Measurements from ENCODE around the gene OLA1.

Gene OLA1

GRCh38 chr2:174035981-174036742 is 212.2 kb downstream of the OLA1 start:
- TF ChIP-seq, protein P1, sequence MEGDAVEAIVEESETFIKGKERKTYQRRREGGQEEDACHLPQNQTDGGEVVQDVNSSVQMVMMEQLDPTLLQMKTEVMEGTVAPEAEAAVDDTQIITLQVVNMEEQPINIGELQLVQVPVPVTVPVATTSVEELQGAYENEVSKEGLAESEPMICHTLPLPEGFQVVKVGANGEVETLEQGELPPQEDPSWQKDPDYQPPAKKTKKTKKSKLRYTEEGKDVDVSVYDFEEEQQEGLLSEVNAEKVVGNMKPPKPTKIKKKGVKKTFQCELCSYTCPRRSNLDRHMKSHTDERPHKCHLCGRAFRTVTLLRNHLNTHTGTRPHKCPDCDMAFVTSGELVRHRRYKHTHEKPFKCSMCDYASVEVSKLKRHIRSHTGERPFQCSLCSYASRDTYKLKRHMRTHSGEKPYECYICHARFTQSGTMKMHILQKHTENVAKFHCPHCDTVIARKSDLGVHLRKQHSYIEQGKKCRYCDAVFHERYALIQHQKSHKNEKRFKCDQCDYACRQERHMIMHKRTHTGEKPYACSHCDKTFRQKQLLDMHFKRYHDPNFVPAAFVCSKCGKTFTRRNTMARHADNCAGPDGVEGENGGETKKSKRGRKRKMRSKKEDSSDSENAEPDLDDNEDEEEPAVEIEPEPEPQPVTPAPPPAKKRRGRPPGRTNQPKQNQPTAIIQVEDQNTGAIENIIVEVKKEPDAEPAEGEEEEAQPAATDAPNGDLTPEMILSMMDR (IDR thresholded peaks at IDR 0.05): no peak
- Histone ChIP-seq H3K36me3 (ENCODE audit: control insufficient read depth, insufficient read depth, low read length) (no peaks in the 10 kb centered on the region), H3K4me1 (no peaks in the 10 kb centered on the region), H3K27ac (no peak overlapping the region), H3K9me3 (ENCODE audit: control insufficient read depth, low read length) (no peaks in the 10 kb centered on the region), H3K79me2 (no peaks in the 10 kb centered on the region), H2AFZ (no peak overlapping the region), H3K27me3 (ENCODE audit: control insufficient read depth, insufficient read depth, low read length) (no peaks in the 10 kb centered on the region), H3K4me2 (ENCODE audit: low read length) (no peak overlapping the region), H3K4me3 (ENCODE audit: low read depth, low read length) (no peak overlapping the region), H3K9ac (no peak overlapping the region)

DNA sequence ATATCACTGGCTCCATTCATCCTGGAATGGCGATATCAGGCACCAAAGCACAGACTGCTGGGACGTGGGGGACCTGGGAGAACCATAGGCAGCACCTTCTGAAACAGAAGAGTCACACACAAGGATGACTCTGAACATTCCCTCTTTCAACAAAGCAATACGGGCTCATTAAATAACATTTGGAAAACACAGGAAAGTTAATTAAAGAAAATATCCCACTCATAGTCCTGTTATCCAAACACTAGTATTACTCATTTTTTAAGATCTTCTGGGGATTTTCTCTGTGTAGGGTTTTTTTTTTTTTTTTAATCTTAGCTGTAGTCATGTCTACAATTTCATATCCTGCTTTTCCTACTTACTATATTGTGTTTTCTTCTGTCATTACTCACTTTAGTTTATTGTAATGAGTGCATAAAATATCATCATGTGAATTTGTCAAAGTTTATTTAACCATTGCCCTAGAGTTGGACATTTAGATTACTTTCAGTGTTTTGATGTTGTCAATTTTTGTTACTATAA is 213.2 kb downstream of the OLA1 start:
- no peaks in the 10 kb centered on the region for H3K9me3 ChIP-seq (ENCODE audit: control insufficient read depth, low read length)
- H3K27me3 ChIP-seq (ENCODE audit: control insufficient read depth, insufficient read depth, low read length): no peaks in the 10 kb centered on the region
- no peak overlapping the region for H3K4me2 ChIP-seq (ENCODE audit: low read length)
- H3K27ac ChIP-seq: no peak overlapping the region
- no peak overlapping the region for H3K4me3 ChIP-seq (ENCODE audit: low read depth, low read length)
- no peak overlapping the region for H3K9ac ChIP-seq
- H2AFZ ChIP-seq: no peak overlapping the region
- H3K36me3 ChIP-seq (ENCODE audit: control insufficient read depth, insufficient read depth, low read length): no peaks in the 10 kb centered on the region
- no peaks in the 10 kb centered on the region for H3K4me1 ChIP-seq
- H3K79me2 ChIP-seq: no peaks in the 10 kb centered on the region
- TF ChIP-seq, protein P1 (IDR thresholded peaks at IDR 0.05): no peak

DNA sequence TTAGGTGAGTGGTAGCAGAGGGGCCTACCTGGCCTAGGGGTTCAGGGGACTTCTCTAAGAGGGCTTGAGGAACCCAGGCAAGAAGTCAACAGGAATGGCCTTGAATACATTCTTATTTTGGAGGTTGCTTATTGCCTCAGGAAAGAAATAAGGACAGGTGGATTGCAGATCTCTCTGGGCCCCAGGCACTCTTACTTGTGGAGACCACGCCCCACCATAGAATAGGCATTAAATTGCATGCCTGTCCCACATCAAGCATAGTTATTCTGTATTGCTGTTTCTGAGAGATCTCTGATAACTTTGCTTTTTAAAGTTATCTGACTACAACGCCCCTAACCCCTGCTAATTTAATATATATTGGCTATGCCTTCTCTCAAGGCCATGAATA is 215.2 kb downstream of the OLA1 start:
- Histone ChIP-seq H3K27ac (no peak overlapping the region), H3K4me1 (no peaks in the 10 kb centered on the region), H3K27me3 (ENCODE audit: control insufficient read depth, insufficient read depth, low read length) (no peaks in the 10 kb centered on the region), H3K9ac (no peak overlapping the region), H2AFZ (no peak overlapping the region), H3K79me2 (no peaks in the 10 kb centered on the region), H3K36me3 (ENCODE audit: control insufficient read depth, insufficient read depth, low read length) (no peaks in the 10 kb centered on the region), H3K9me3 (ENCODE audit: control insufficient read depth, low read length) (no peaks in the 10 kb centered on the region), H3K4me3 (ENCODE audit: low read depth, low read length) (no peak overlapping the region), H3K4me2 (ENCODE audit: low read length) (no peak overlapping the region)
- TF ChIP-seq, protein P1 (IDR thresholded peaks at IDR 0.05): no peak

DNA sequence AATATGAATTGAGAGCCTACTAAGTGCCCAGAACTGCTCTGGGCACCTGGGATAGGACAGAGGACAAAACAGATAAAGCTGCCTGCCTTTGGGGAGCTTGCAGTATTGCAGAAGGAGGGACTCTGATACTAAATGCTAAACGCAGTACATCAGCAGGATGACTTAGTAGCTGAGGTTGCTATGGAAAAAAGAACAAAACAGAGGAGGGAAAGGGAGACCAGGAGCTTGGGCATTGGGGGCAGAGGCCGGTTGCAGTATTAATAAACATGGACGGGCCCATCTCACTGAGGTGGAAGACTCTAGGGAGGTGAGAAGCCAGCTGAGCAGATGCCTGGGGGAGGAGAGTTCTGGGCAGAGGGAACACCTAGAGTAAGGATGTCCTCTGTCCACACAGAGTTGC is 217.1 kb downstream of the OLA1 start:
- Histone ChIP-seq H3K4me1 (no peaks in the 10 kb centered on the region), H3K4me3 (ENCODE audit: low read depth, low read length) (no peak overlapping the region), H2AFZ (no peak overlapping the region), H3K79me2 (no peaks in the 10 kb centered on the region), H3K27me3 (ENCODE audit: control insufficient read depth, insufficient read depth, low read length) (no peaks in the 10 kb centered on the region), H3K9me3 (ENCODE audit: control insufficient read depth, low read length) (no peaks in the 10 kb centered on the region), H3K9ac (no peak overlapping the region), H3K27ac (no peak overlapping the region), H3K4me2 (ENCODE audit: low read length) (no peak overlapping the region), H3K36me3 (ENCODE audit: control insufficient read depth, insufficient read depth, low read length) (no peaks in the 10 kb centered on the region)
- TF ChIP-seq, protein P1 (IDR thresholded peaks at IDR 0.05): no peak

GRCh38 chr2:174028935-174029334 is 219.4 kb downstream of the OLA1 start:
- Histone ChIP-seq H3K9me3 (ENCODE audit: control insufficient read depth, low read length) (no peaks in the 10 kb centered on the region), H3K79me2 (no peaks in the 10 kb centered on the region), H3K36me3 (ENCODE audit: control insufficient read depth, insufficient read depth, low read length) (no peaks in the 10 kb centered on the region), H3K4me2 (ENCODE audit: low read length) (no peak overlapping the region), H3K27ac (no peak overlapping the region), H3K4me1 (no peaks in the 10 kb centered on the region), H3K4me3 (ENCODE audit: low read depth, low read length) (no peak overlapping the region), H3K27me3 (ENCODE audit: control insufficient read depth, insufficient read depth, low read length) (no peaks in the 10 kb centered on the region), H3K9ac (no peak overlapping the region), H2AFZ (no peak overlapping the region)
- TF ChIP-seq, protein P1 (IDR thresholded peaks at IDR 0.05): no peak

Measured in parathyroid adenoma (tissue), 2 donors.